Smooth muscle cell (in vitro differentiated cells): ENCODE results near the gene AIP. TPM values are rescaled to one million over a fixed set of nuclear protein-coding genes. Genes with fewer than 3 reads are reported as not detected.

Experiments
- DNase-seq: peaks from one replicate; lab custom pipeline; 2025; ENCODE audit not compliant: unreplicated experiment; lab: John Stamatoyannopoulos, UW
- H2AFZ ChIP-seq: fragments of 200-600 bp; sonication (generic); 2 replicates; pipeline ENCODE4 v1.6.0; 2016; ENCODE audit warnings: antibody characterized with exemption, low read depth, mild to moderate bottlenecking
- H3F3A ChIP-seq: fragments of 200-600 bp; sonication (generic); 2 replicates; pipeline ENCODE4 v1.6.0; 2017; ENCODE audit warnings: antibody characterized with exemption, low read depth
- H3K27ac ChIP-seq: fragments of 200-600 bp; sonication (generic); 2 replicates; pipeline ENCODE4 v1.5.1; 2016; ENCODE audit warnings: low read depth, mild to moderate bottlenecking
- H3K27me3 ChIP-seq: fragments of 200-600 bp; sonication (generic); 2 replicates; pipeline ENCODE4 v1.6.1; 2016; ENCODE audit warnings: low read depth, mild to moderate bottlenecking
- H3K36me3 ChIP-seq: fragments of 200-600 bp; sonication (generic); 2 replicates; pipeline ENCODE4 v1.5.1; 2016; ENCODE audit warnings: low read depth
- H3K4me1 ChIP-seq: fragments of 200-600 bp; sonication (generic); 2 replicates; pipeline ENCODE4 v1.5.1; 2016; ENCODE audit warnings: low read depth
- H3K4me2 ChIP-seq: fragments of 200-600 bp; sonication (generic); 2 replicates; pipeline ENCODE4 v1.6.0; 2016; ENCODE audit warnings: mild to moderate bottlenecking
- H3K4me3 ChIP-seq: fragments of 200-600 bp; sonication (generic); 2 replicates; pipeline ENCODE4 v1.5.1; 2016; ENCODE audit warnings: mild to moderate bottlenecking
- H3K79me2 ChIP-seq: fragments of 200-600 bp; sonication (generic); 2 replicates; pipeline ENCODE4 v1.6.0; 2016; ENCODE audit warnings: low read depth, mild to moderate bottlenecking
- H3K9ac ChIP-seq: fragments of 200-600 bp; sonication (generic); 2 replicates; pipeline ENCODE4 v1.6.0; 2016; ENCODE audit warnings: low read depth
- H3K9me3 ChIP-seq: fragments of 200-600 bp; sonication (generic); replicated peaks from 2 replicates; pipeline ENCODE4 v1.5.1; 2016; ENCODE audit warnings: low read depth
- H4K20me1 ChIP-seq: fragments of 200-600 bp; sonication (generic); 2 replicates; pipeline ENCODE4 v1.6.0; 2016; ENCODE audit warnings: low read depth
- WGBS: methylation state at CpG from one replicate; pipeline ENCODE4 v1.1.7; 2016; ENCODE audit warnings: low lambda C conversion rate; 5-methylcytosine and 5-hydroxymethylcytosine counted together
- polyA plus RNA-seq: library from polyadenylated mRNA; unstranded; fragments of >200 nt; fragmentation: Nextera tagmentation; extraction: Ambion mirVana; gene quantifications from 2 replicates; pipeline ENCODE4 v1.2.1, GENCODE V29; 2016
- total RNA-seq: library from RNA; depleted of rRNA; stranded (reverse); fragments of >200 nt; gene quantifications from 2 replicates; pipeline ENCODE4 v1.2.3, GENCODE V29; 2014
- TF ChIP-seq, protein P1 (sequence below): fragments of 200-600 bp; sonication (generic); IDR thresholded peaks from 2 replicates; pipeline ENCODE4 v1.5.1; 2017; ENCODE audit warnings: borderline replicate concordance, mild to moderate bottlenecking, antibody characterized with exemption; ENCODE audit not compliant: insufficient read depth, poor library complexity, severe bottlenecking

Gene AIP
- total and polyA plus RNA-seq, 2 experiments from 2014 or later = 36.8 to 61.5 TPM

DNA sequence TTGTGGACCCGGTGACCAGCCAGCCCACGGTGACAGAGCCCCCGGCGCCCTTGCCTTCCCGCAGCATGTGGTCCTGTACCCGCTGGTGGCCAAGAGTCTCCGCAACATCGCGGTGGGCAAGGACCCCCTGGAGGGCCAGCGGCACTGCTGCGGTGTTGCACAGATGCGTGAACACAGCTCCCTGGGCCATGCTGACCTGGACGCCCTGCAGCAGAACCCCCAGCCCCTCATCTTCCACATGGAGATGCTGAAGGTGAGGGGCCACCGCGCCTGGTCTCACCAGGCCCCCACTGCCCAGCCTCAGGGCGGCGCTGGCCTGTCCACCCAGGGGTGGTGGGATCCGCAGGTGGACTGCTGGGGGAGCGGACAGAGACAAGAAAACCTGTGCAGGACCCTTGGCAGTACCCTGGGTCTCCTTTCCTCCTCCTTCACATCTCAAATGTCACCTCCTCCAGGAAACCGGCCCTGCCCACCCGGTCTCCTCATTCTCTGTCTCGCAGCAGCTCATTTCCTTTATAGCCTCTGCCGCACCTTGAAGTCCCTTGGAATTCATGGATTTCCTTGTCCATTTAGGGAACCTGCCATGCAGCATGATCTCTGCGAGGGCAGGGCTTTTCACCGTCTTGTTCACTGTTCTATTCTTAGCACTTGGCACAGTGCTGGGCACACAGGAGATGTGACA lies 6.5 kb downstream of the AIP start:
- no peaks in the 10 kb centered on the region for H3K4me1 ChIP-seq
- TF ChIP-seq, protein P1, sequence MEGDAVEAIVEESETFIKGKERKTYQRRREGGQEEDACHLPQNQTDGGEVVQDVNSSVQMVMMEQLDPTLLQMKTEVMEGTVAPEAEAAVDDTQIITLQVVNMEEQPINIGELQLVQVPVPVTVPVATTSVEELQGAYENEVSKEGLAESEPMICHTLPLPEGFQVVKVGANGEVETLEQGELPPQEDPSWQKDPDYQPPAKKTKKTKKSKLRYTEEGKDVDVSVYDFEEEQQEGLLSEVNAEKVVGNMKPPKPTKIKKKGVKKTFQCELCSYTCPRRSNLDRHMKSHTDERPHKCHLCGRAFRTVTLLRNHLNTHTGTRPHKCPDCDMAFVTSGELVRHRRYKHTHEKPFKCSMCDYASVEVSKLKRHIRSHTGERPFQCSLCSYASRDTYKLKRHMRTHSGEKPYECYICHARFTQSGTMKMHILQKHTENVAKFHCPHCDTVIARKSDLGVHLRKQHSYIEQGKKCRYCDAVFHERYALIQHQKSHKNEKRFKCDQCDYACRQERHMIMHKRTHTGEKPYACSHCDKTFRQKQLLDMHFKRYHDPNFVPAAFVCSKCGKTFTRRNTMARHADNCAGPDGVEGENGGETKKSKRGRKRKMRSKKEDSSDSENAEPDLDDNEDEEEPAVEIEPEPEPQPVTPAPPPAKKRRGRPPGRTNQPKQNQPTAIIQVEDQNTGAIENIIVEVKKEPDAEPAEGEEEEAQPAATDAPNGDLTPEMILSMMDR = no peak
- no peak for DNase-seq
- H3K4me3 ChIP-seq = no peak overlapping the region
- H3K79me2 ChIP-seq = no peaks in the 10 kb centered on the region
- no peaks in the 10 kb centered on the region for H4K20me1 ChIP-seq
- H3K9me3 ChIP-seq = no peaks in the 10 kb centered on the region
- H3F3A ChIP-seq = no peaks in the 10 kb centered on the region
- no peak overlapping the region for H3K27ac ChIP-seq
- H3K36me3 ChIP-seq = no peaks in the 10 kb centered on the region
- WGBS = 92% methylated on average over 23 of the region's 25 CpGs
- H3K27me3 ChIP-seq = no peaks in the 10 kb centered on the region
- no peak overlapping the region for H3K9ac ChIP-seq
- no peak overlapping the region for H2AFZ ChIP-seq
- H3K4me2 ChIP-seq = no peak overlapping the region

DNA sequence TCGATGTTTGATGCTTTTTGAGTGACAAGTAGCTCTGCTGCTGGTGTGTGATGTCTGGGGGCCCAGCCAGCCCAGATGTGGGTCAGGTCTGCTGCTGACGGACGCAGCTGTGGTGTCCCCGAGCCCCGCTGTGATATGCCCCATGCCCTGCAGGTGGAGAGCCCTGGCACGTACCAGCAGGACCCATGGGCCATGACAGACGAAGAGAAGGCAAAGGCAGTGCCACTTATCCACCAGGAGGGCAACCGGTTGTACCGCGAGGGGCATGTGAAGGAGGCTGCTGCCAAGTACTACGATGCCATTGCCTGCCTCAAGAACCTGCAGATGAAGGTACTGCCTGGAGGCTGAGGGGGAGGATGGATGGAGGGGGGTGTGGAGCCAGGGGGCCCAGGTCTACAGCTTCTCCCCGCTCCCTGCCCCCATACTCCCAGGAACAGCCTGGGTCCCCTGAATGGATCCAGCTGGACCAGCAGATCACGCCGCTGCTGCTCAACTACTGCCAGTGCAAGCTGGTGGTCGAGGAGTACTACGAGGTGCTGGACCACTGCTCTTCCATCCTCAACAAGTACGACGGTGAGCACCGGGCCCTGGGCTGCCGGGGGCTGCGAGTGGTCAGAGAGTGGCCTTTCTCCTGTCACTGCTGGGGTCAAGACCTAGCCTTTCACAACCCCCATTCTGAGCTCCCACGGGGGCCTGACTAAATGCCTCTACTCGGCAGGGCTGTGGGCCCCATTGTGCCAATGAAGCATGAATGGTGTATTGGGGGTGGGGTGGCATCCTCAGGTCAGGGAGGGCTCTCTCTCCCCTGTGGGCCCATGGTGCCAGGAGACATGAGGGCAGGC lies 7.3 kb downstream of the AIP start:
- 94% methylated on average over 23 of the region's 23 CpGs for WGBS
- Histone ChIP-seq H3F3A (no peaks in the 10 kb centered on the region), H3K27me3 (no peaks in the 10 kb centered on the region), H3K4me2 (no peak overlapping the region), H3K79me2 (no peaks in the 10 kb centered on the region), H2AFZ (no peak overlapping the region), H3K36me3 (no peaks in the 10 kb centered on the region), H3K4me1 (no peaks in the 10 kb centered on the region), H3K4me3 (no peak overlapping the region), H3K9ac (no peak overlapping the region), H3K9me3 (no peaks in the 10 kb centered on the region), H4K20me1 (no peaks in the 10 kb centered on the region), H3K27ac (no peak overlapping the region)
- TF ChIP-seq, protein P1 = no peak
- DNase-seq = no peak

DNA sequence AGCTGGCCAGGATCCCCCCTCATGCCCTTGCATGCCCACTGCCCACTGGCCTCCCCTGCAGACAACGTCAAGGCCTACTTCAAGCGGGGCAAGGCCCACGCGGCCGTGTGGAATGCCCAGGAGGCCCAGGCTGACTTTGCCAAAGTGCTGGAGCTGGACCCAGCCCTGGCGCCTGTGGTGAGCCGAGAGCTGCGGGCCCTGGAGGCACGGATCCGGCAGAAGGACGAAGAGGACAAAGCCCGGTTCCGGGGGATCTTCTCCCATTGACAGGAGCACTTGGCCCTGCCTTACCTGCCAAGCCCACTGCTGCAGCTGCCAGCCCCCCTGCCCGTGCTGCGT lies 7.9 kb downstream of the AIP start:
- Histone ChIP-seq H3K36me3 (no peaks in the 10 kb centered on the region), H3K27me3 (no peaks in the 10 kb centered on the region), H4K20me1 (no peaks in the 10 kb centered on the region), H3K4me2 (no peak overlapping the region), H3F3A (no peaks in the 10 kb centered on the region), H3K4me1 (no peaks in the 10 kb centered on the region), H3K79me2 (no peaks in the 10 kb centered on the region), H2AFZ (no peak overlapping the region), H3K9me3 (no peaks in the 10 kb centered on the region), H3K27ac (no peak overlapping the region), H3K9ac (no peak overlapping the region), H3K4me3 (no peak overlapping the region)
- DNase-seq = no peak
- TF ChIP-seq, protein P1 = no peak
- WGBS = 96% methylated on average over 15 of the region's 15 CpGs
